ENCODE results near the gene STK32B.

DNA sequence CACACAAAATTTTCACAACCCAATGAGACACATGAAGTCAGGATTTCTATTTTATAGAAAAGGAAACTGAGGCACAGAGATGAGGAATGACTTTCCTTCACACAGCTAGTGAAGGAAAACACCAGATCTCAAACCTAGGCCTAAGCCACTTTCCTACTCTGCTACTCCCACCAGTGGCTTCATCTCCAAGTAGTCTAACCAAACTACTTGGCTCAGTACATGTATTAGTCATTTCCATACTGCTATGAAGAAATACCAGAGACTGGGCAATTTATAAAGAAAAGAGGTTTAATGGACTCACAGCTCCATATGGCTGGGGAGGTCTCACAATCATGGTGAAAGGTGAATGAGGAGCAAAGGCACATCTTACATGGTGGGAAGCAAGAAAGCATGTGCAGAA lies 460.5 kb downstream of the STK32B start:
- TF ChIP-seq EP300 (IDR thresholded peaks at IDR 0.05; ENCODE audit: borderline replicate concordance), result no peak
- no peak for TF ChIP-seq YY1 (IDR thresholded peaks at IDR 0.05; ENCODE audit: low read depth)
- TF ChIP-seq, protein P1, sequence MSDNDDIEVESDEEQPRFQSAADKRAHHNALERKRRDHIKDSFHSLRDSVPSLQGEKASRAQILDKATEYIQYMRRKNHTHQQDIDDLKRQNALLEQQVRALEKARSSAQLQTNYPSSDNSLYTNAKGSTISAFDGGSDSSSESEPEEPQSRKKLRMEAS (IDR thresholded peaks at IDR 0.05), result no peak
- TF ChIP-seq TCF12 (IDR thresholded peaks at IDR 0.05; ENCODE audit: low read depth), result no peak
- TF ChIP-seq, protein P2, sequence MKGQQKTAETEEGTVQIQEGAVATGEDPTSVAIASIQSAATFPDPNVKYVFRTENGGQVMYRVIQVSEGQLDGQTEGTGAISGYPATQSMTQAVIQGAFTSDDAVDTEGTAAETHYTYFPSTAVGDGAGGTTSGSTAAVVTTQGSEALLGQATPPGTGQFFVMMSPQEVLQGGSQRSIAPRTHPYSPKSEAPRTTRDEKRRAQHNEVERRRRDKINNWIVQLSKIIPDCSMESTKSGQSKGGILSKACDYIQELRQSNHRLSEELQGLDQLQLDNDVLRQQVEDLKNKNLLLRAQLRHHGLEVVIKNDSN (IDR thresholded peaks at IDR 0.05), result no peak
- TF ChIP-seq CEBPB (IDR thresholded peaks at IDR 0.05), result no peak
- TF ChIP-seq EGR1 (IDR thresholded peaks at IDR 0.05), result no peak
- TF ChIP-seq TAF1 (IDR thresholded peaks at IDR 0.05; ENCODE audit: low read depth), result no peak
- TF ChIP-seq NFIC (IDR thresholded peaks at IDR 0.05), result no peak
- no peak for TF ChIP-seq ZBTB7A (IDR thresholded peaks at IDR 0.05; ENCODE audit: low read depth)
- no peak for TF ChIP-seq RAD21 (IDR thresholded peaks at IDR 0.05; ENCODE audit: low read depth)

Data from Ishikawa (cell line).